Mesendoderm (in vitro differentiated cells): ENCODE results near the gene DDC.
"Not testable (repeated sequence)": the region's sequence is repeated elsewhere in the genome, so short reads cannot be mapped to it uniquely, and the experiment has no call there.

Experiments used
- DNase-seq: peaks from one replicate; pipeline ENCODE4 v3.0.0; 2013
- H2AK5ac ChIP-seq: 2 replicates; pipeline ENCODE4 v1.6.1; 2013; ENCODE audit warnings: low read length, inconsistent platforms
- H2BK120ac ChIP-seq: 2 replicates; pipeline ENCODE4 v1.6.1; 2013; ENCODE audit warnings: low read depth, mild to moderate bottlenecking, low read length, moderate library complexity, mixed read lengths
- H2BK15ac ChIP-seq: replicated peaks from 2 replicates; pipeline ENCODE4 v1.6.1; 2013; ENCODE audit warnings: low read depth, mild to moderate bottlenecking, moderate library complexity
- H2BK5ac ChIP-seq: 2 replicates; pipeline ENCODE4 v1.6.1; 2013; ENCODE audit warnings: low read length, inconsistent platforms
- H3K18ac ChIP-seq: 2 replicates; pipeline ENCODE4 v1.6.1; 2013; ENCODE audit warnings: mild to moderate bottlenecking, low read length, mixed read lengths
- H3K23ac ChIP-seq: one replicate; pipeline ENCODE4 v1.6.1; 2013; ENCODE audit warnings: low read length
- H3K27ac ChIP-seq: 2 replicates; pipeline ENCODE4 v1.5.1; 2013; ENCODE audit warnings: low read depth, mild to moderate bottlenecking, inconsistent platforms, low read length, moderate library complexity
- H3K27me3 ChIP-seq: 2 replicates; pipeline ENCODE4 v1.6.1; 2013; ENCODE audit warnings: low read length, control low read depth, mild to moderate bottlenecking, inconsistent platforms; ENCODE audit not compliant: insufficient read depth, poor library complexity
- H3K36me3 ChIP-seq: 2 replicates; pipeline ENCODE4 v1.6.1; 2013; ENCODE audit warnings: low read length, inconsistent platforms; ENCODE audit not compliant: control insufficient read depth, insufficient read depth
- H3K4ac ChIP-seq: one replicate; pipeline ENCODE4 v1.6.1; 2013; ENCODE audit warnings: low read depth, mild to moderate bottlenecking, low read length, moderate library complexity
- H3K4me1 ChIP-seq: 2 replicates; pipeline ENCODE4 v1.6.1; 2013; ENCODE audit warnings: low read depth, low read length, inconsistent platforms; ENCODE audit not compliant: control insufficient read depth
- H3K4me2 ChIP-seq: 2 replicates; pipeline ENCODE4 v1.6.1; 2013; ENCODE audit warnings: low read length
- H3K4me3 ChIP-seq: 2 replicates; pipeline ENCODE4 v1.5.1; 2013; ENCODE audit warnings: mild to moderate bottlenecking, low read length
- H3K56ac ChIP-seq: one replicate; pipeline ENCODE4 v1.6.1; 2013; ENCODE audit warnings: low read length
- H3K79me1 ChIP-seq: 2 replicates; pipeline ENCODE4 v1.6.1; 2013; ENCODE audit warnings: low read length, inconsistent platforms
- H3K79me2 ChIP-seq: 2 replicates; pipeline ENCODE4 v1.6.1; 2013; ENCODE audit warnings: mild to moderate bottlenecking, low read length; ENCODE audit not compliant: control insufficient read depth, insufficient read depth
- H3K9ac ChIP-seq: 2 replicates; pipeline ENCODE4 v1.6.1; 2013; ENCODE audit warnings: low read length, inconsistent platforms
- H4K5ac ChIP-seq: one replicate; pipeline ENCODE4 v1.6.1; 2013; ENCODE audit warnings: low read length
- H4K8ac ChIP-seq: one replicate; pipeline ENCODE4 v1.6.1; 2013; ENCODE audit warnings: low read depth, mild to moderate bottlenecking, control low read depth, low read length, moderate library complexity
- WGBS: extraction: QIAGEN DNeasy Blood & Tissue Kit; methylation state at CpG from one replicate; pipeline ENCODE4 v1.1.7; 2013; ENCODE audit warnings: low lambda C conversion rate, missing lambda C conversion rate; ENCODE audit not compliant: insufficient coverage; ENCODE audit errors: extremely low coverage; 5-methylcytosine and 5-hydroxymethylcytosine counted together

DDC gene

GRCh38 chr7:50462361-50462760, 102.8 kb downstream of the DDC start:
- H3K4me3 ChIP-seq, result no peak overlapping the region
- H3K36me3 ChIP-seq, result no peaks in the 10 kb centered on the region
- no peak overlapping the region for H2AK5ac ChIP-seq
- H3K79me2 ChIP-seq, result no peaks in the 10 kb centered on the region
- no peak overlapping the region for H3K4ac ChIP-seq
- H3K18ac ChIP-seq, result no peak overlapping the region
- H2BK15ac ChIP-seq, result no peak overlapping the region
- no peak overlapping the region for H3K27ac ChIP-seq
- no peak overlapping the region for H4K8ac ChIP-seq
- no peak overlapping the region for H3K9ac ChIP-seq
- no peak overlapping the region for H3K56ac ChIP-seq
- H2BK120ac ChIP-seq, result no peak overlapping the region
- H3K23ac ChIP-seq, result no peak overlapping the region
- H3K4me1 ChIP-seq, result no peaks in the 10 kb centered on the region
- H2BK5ac ChIP-seq, result no peak overlapping the region
- no peaks in the 10 kb centered on the region for H3K79me1 ChIP-seq
- no peak overlapping the region for H3K4me2 ChIP-seq
- H4K5ac ChIP-seq, result no peak overlapping the region
- DNase-seq, result no peak
- no CpG with 5 or more reads among the region's 4 CpGs for WGBS
- no peaks in the 10 kb centered on the region for H3K27me3 ChIP-seq

- no peaks in the 10 kb centered on the region for H3K36me3 ChIP-seq
- no peak overlapping the region for H3K4ac ChIP-seq
- H3K27me3 ChIP-seq, result no peaks in the 10 kb centered on the region
- no peak for DNase-seq
- H3K18ac ChIP-seq, result no peak overlapping the region
- H3K79me1 ChIP-seq, result no peaks in the 10 kb centered on the region
- H3K4me3 ChIP-seq, result no peak overlapping the region
- H2AK5ac ChIP-seq, result no peak overlapping the region
- H3K79me2 ChIP-seq, result no peaks in the 10 kb centered on the region
- H2BK120ac ChIP-seq, result no peak overlapping the region
- H3K4me2 ChIP-seq, result no peak overlapping the region
- no peak overlapping the region for H3K56ac ChIP-seq
- H3K9ac ChIP-seq, result no peak overlapping the region
- no CpG with 5 or more reads among the region's 1 CpG for WGBS
- H4K8ac ChIP-seq, result no peak overlapping the region
- no peaks in the 10 kb centered on the region for H3K4me1 ChIP-seq
- no peak overlapping the region for H2BK5ac ChIP-seq
- no peak overlapping the region for H3K27ac ChIP-seq
- H3K23ac ChIP-seq, result no peak overlapping the region
- no peak overlapping the region for H2BK15ac ChIP-seq
- no peak overlapping the region for H4K5ac ChIP-seq
Measured at GRCh38 chr7:50461695-50462094, 103.5 kb downstream of the DDC start.

GRCh38 chr7:50459183-50459582, 106.0 kb downstream of the DDC start:
- not testable (repeated sequence) for H4K5ac ChIP-seq, H3K27ac ChIP-seq, H2BK15ac ChIP-seq, H3K23ac ChIP-seq, H2BK120ac ChIP-seq, H3K79me1 ChIP-seq, H2AK5ac ChIP-seq, H4K8ac ChIP-seq, H3K36me3 ChIP-seq, H3K79me2 ChIP-seq, DNase-seq, H3K4me1 ChIP-seq, H3K18ac ChIP-seq, H3K4ac ChIP-seq, H3K4me2 ChIP-seq, H3K27me3 ChIP-seq, H2BK5ac ChIP-seq, H3K4me3 ChIP-seq, H3K9ac ChIP-seq, H3K56ac ChIP-seq
- WGBS, result no CpG with 5 or more reads among the region's 27 CpGs

- not testable (repeated sequence) for H2BK15ac ChIP-seq, H3K4me1 ChIP-seq, H3K23ac ChIP-seq, H2AK5ac ChIP-seq, H3K4me2 ChIP-seq, DNase-seq, H3K27ac ChIP-seq, H3K18ac ChIP-seq, H3K4ac ChIP-seq, H3K79me1 ChIP-seq, H3K27me3 ChIP-seq, H2BK120ac ChIP-seq, H3K36me3 ChIP-seq, H3K4me3 ChIP-seq, H4K8ac ChIP-seq, H4K5ac ChIP-seq, H3K9ac ChIP-seq, H3K56ac ChIP-seq, H2BK5ac ChIP-seq, H3K79me2 ChIP-seq
- WGBS, result no CpG with 5 or more reads among the region's 4 CpGs
Measured at GRCh38 chr7:50458651-50459050, 106.6 kb downstream of the DDC start.

GRCh38 chr7:50456371-50457123, 108.7 kb downstream of the DDC start:
- Histone ChIP-seq H3K4me3 (no peak overlapping the region), H3K36me3 (no peaks in the 10 kb centered on the region), H3K18ac (no peak overlapping the region), H3K27me3 (no peaks in the 10 kb centered on the region), H3K56ac (no peak overlapping the region), H3K23ac (no peak overlapping the region), H3K79me2 (no peaks in the 10 kb centered on the region), H2BK5ac (no peak overlapping the region), H3K4me1 (no peaks in the 10 kb centered on the region), H4K5ac (no peak overlapping the region), H4K8ac (no peak overlapping the region), H3K4me2 (no peak overlapping the region), H2BK120ac (no peak overlapping the region), H3K4ac (no peak overlapping the region), H2AK5ac (no peak overlapping the region), H3K79me1 (no peaks in the 10 kb centered on the region), H2BK15ac (no peak overlapping the region), H3K27ac (no peak overlapping the region), H3K9ac (no peak overlapping the region)
- DNase-seq, result no peak
- WGBS, result no CpG with 5 or more reads among the region's 3 CpGs

GRCh38 chr7:50455658-50456057, 109.5 kb downstream of the DDC start:
- H3K27ac ChIP-seq, result no peak overlapping the region

More at GRCh38 chr7:50455658-50456057, 109.5 kb downstream of the DDC start:
- Histone ChIP-seq H3K4me3 (no peak overlapping the region), H3K4me1 (no peaks in the 10 kb centered on the region), H2BK15ac (no peak overlapping the region), H3K4ac (no peak overlapping the region), H3K36me3 (no peaks in the 10 kb centered on the region), H3K4me2 (no peak overlapping the region), H3K9ac (no peak overlapping the region), H4K5ac (no peak overlapping the region), H3K27me3 (no peaks in the 10 kb centered on the region), H2BK120ac (no peak overlapping the region), H3K79me2 (no peaks in the 10 kb centered on the region), H3K79me1 (no peaks in the 10 kb centered on the region), H3K23ac (no peak overlapping the region), H3K56ac (no peak overlapping the region), H2BK5ac (no peak overlapping the region), H4K8ac (no peak overlapping the region), H3K18ac (no peak overlapping the region), H2AK5ac (no peak overlapping the region)
- no peak for DNase-seq
